SK-N-SH (cell line): ENCODE data around the gene JADE2. TPM values are rescaled to one million over a fixed set of nuclear protein-coding genes. Genes with fewer than 3 reads are reported as not detected.

Experiments used
- CTCF ChIA-PET: fragments of 300-600, 350-600 bp; formaldehyde crosslinking; extraction: SDS; loops from one replicate; lab custom pipeline; 2021; lab: Yijun Ruan, JAX
- POLR2A ChIA-PET: fragments of 350-600 bp; sonication (Branson Sonifier 250); formaldehyde crosslinking; extraction: SDS; loops from one replicate; lab custom pipeline; 2020; ENCODE audit warnings: antibody characterized with exemption, inconsistent platforms; lab: Yijun Ruan, JAX
- DNase-seq: peaks from one replicate; pipeline ENCODE4 v3.0.0; 2012
- H2AFZ ChIP-seq: fragments of 200-600 bp; sonication (generic); 2 replicates; pipeline ENCODE4 v1.8.1; 2016; ENCODE audit warnings: antibody characterized with exemption, mild to moderate bottlenecking, low read depth
- H3F3A ChIP-seq: fragments of 200-600 bp; sonication (generic); replicated peaks from 2 replicates; pipeline ENCODE3; 2016; ENCODE audit warnings: antibody characterized with exemption, mild to moderate bottlenecking; ENCODE audit not compliant: insufficient read depth
- H3K27ac ChIP-seq, 2 experiments: fragments of 200-500 bp in 1 of 2; fragments of 200-600 bp in 1 of 2; sonication (Bioruptor generic) in 1 of 2; sonication (generic), shearing (Covaris generic) in 1 of 2; 2 replicates each; pipeline versions ENCODE4 v1.5.1 to v1.6.1; 2014 to 2016; ENCODE audit warnings: low read depth in 2 of 2, inconsistent platforms in 1 of 2, low read length in 1 of 2, mild to moderate bottlenecking in 1 of 2, mixed read lengths in 1 of 2
- H3K27me3 ChIP-seq: fragments of 200-600 bp; sonication (generic), shearing (Covaris generic); 2 replicates; pipeline ENCODE4 v1.6.1; 2016; ENCODE audit warnings: mixed run types; ENCODE audit not compliant: insufficient read depth
- H3K36me3 ChIP-seq, 2 experiments: fragments of 200-500 bp in 1 of 2; fragments of 200-600 bp in 1 of 2; sonication (Bioruptor generic) in 1 of 2; sonication (generic) in 1 of 2; replicated peaks in 1 of 2; 2 replicates each; pipeline versions ENCODE3 to v1.5.1; 2014 to 2016; ENCODE audit warnings: low read length in 1 of 2, mild to moderate bottlenecking in 1 of 2; ENCODE audit not compliant: insufficient read depth in 2 of 2, control insufficient read depth in 1 of 2
- H3K4me1 ChIP-seq, 2 experiments: fragments of 200-500 bp in 1 of 2; fragments of 200-600 bp in 1 of 2; sonication (Bioruptor generic) in 1 of 2; sonication (generic), shearing (Covaris generic) in 1 of 2; 2 replicates each; pipeline versions ENCODE4 v1.5.1 to v1.6.1; 2014 to 2016; ENCODE audit warnings: low read depth in 1 of 2, low read length in 1 of 2, mixed run types in 1 of 2; ENCODE audit not compliant: insufficient read depth in 2 of 2, control insufficient read depth in 1 of 2
- H3K4me2 ChIP-seq: fragments of 200-600 bp; sonication (generic), shearing (Covaris generic); 2 replicates; pipeline ENCODE4 v1.6.1; 2017; ENCODE audit warnings: mixed run types
- H3K4me3 ChIP-seq, 2 experiments: fragments of 200-500 bp in 1 of 2; fragments of 200-600 bp in 1 of 2; sonication (Bioruptor generic) in 1 of 2; sonication (generic), shearing (Covaris generic) in 1 of 2; 2 replicates each; pipeline versions ENCODE4 v1.5.1 to v1.8.1; 2014 to 2016; ENCODE audit warnings: low read depth in 2 of 2, inconsistent platforms in 1 of 2, low read length in 1 of 2, mild to moderate bottlenecking in 1 of 2, mixed read lengths in 1 of 2, moderate library complexity in 1 of 2
- H3K79me2 ChIP-seq: fragments of 200-600 bp; sonication (generic); 2 replicates; pipeline ENCODE4 v1.8.1; 2017; ENCODE audit warnings: mild to moderate bottlenecking; ENCODE audit not compliant: insufficient read depth
- H3K9ac ChIP-seq: fragments of 200-600 bp; sonication (generic); 2 replicates; pipeline ENCODE4 v1.6.1; 2017; ENCODE audit warnings: mixed run types
- H3K9me2 ChIP-seq: fragments of 200-600 bp; sonication (generic); 2 replicates; pipeline ENCODE4 v1.6.1; 2017; ENCODE audit warnings: mixed run types
- H3K9me3 ChIP-seq: fragments of 200-600 bp; sonication (generic); 2 replicates; pipeline ENCODE4 v1.6.1; 2017; ENCODE audit warnings: mixed run types, mild to moderate bottlenecking, moderate library complexity
- H4K20me1 ChIP-seq: fragments of 200-600 bp; sonication (generic); 2 replicates; pipeline ENCODE4 v1.6.1; 2017; ENCODE audit warnings: mild to moderate bottlenecking, mixed run types; ENCODE audit not compliant: insufficient read depth
- EP300 ChIP-seq, 2 experiments: IDR thresholded peaks; 2 replicates each; pipeline versions ENCODE4 v1.4.0 to v1.6.1; 2012; ENCODE audit warnings: borderline replicate concordance in 1 of 2, low read depth in 1 of 2, low read length in 1 of 2
- EZH2phosphoT487 ChIP-seq: fragments of 200-600 bp; sonication (generic); IDR thresholded peaks from 2 replicates; pipeline ENCODE4 v1.6.1; 2017; ENCODE audit warnings: low read depth, mixed run types, mild to moderate bottlenecking, antibody characterized with exemption, moderate library complexity, borderline replicate concordance
- FOXM1 ChIP-seq: IDR thresholded peaks from 2 replicates; pipeline ENCODE4 v1.4.0; 2012; ENCODE audit warnings: low read depth, mild to moderate bottlenecking
- GATA2 ChIP-seq: sonication (generic); formaldehyde crosslinking; IDR thresholded peaks from 2 replicates; pipeline ENCODE4 v1.5.0; 2020; ENCODE audit warnings: mild to moderate bottlenecking, missing genetic modification reagents
- JUND ChIP-seq: IDR thresholded peaks from 2 replicates; pipeline ENCODE4 v1.4.0; 2012
- MEF2A ChIP-seq: IDR thresholded peaks from 2 replicates; pipeline ENCODE4 v1.4.0; 2012; ENCODE audit warnings: low read depth, borderline replicate concordance
- MXI1 ChIP-seq: IDR thresholded peaks from 2 replicates; pipeline ENCODE4 v1.6.1; 2012; ENCODE audit warnings: mild to moderate bottlenecking, low read depth, low read length, improper control_type of control experiment
- NFIC ChIP-seq: IDR thresholded peaks from 2 replicates; pipeline ENCODE4 v1.4.0; 2012; ENCODE audit warnings: borderline replicate concordance
- POLR2AphosphoS5 ChIP-seq: IDR thresholded peaks from 2 replicates; pipeline ENCODE4 v1.6.1; 2012; ENCODE audit warnings: low read depth, low read length
- RCOR1 ChIP-seq: fragments of 150-350 bp; IDR thresholded peaks from 2 replicates; pipeline ENCODE4 v1.6.1; 2017; ENCODE audit warnings: antibody characterized with exemption, low read length
- RFX5 ChIP-seq: IDR thresholded peaks from 2 replicates; pipeline ENCODE4 v1.6.1; 2012; ENCODE audit warnings: mild to moderate bottlenecking, improper control_type of control experiment, low read length
- RXRA ChIP-seq: IDR thresholded peaks from 2 replicates; pipeline ENCODE4 v1.4.0; 2012; ENCODE audit warnings: low read depth, mild to moderate bottlenecking, borderline replicate concordance
- SMC3 ChIP-seq: IDR thresholded peaks from 2 replicates; pipeline ENCODE4 v1.6.1; 2012; ENCODE audit warnings: low read depth, low read length, improper control_type of control experiment
- TEAD4 ChIP-seq: IDR thresholded peaks from 2 replicates; pipeline ENCODE4 v1.4.0; 2012; ENCODE audit warnings: mild to moderate bottlenecking, borderline replicate concordance; ENCODE audit not compliant: insufficient read depth
- WGBS: methylation state at CpG from one replicate; pipeline ENCODE4 v1.1.6; 2017; ENCODE audit warnings: low lambda C conversion rate; 5-methylcytosine and 5-hydroxymethylcytosine counted together
- polyA plus RNA-seq, 3 experiments: library from polyadenylated mRNA; depleted of rRNA; stranded (reverse); fragments of >200 nt; gene quantifications; 2 replicates each; pipeline ENCODE4 v1.2.3, GENCODE V29; 2012
- TF ChIP-seq, protein P1 (sequence below): IDR thresholded peaks from 2 replicates; pipeline ENCODE4 v1.4.0; 2012; ENCODE audit warnings: low read depth
- TF ChIP-seq, protein P2 (sequence below): fragments of 150-350 bp; IDR thresholded peaks from 2 replicates; pipeline ENCODE4 v1.6.1; 2017; ENCODE audit warnings: antibody characterized with exemption, low read length, low read depth, borderline replicate concordance
- TF ChIP-seq, protein P3 (sequence below): IDR thresholded peaks from 2 replicates; pipeline ENCODE4 v1.4.0; 2012; ENCODE audit warnings: low read depth, borderline replicate concordance
- TF ChIP-seq, protein P4 (sequence below): IDR thresholded peaks from 2 replicates; pipeline ENCODE4; 2012

The JADE2 gene
- polyA plus RNA-seq, 1 of the 3 experiments (the other 2 are of a cell fraction) = 25.7 TPM

DNA sequence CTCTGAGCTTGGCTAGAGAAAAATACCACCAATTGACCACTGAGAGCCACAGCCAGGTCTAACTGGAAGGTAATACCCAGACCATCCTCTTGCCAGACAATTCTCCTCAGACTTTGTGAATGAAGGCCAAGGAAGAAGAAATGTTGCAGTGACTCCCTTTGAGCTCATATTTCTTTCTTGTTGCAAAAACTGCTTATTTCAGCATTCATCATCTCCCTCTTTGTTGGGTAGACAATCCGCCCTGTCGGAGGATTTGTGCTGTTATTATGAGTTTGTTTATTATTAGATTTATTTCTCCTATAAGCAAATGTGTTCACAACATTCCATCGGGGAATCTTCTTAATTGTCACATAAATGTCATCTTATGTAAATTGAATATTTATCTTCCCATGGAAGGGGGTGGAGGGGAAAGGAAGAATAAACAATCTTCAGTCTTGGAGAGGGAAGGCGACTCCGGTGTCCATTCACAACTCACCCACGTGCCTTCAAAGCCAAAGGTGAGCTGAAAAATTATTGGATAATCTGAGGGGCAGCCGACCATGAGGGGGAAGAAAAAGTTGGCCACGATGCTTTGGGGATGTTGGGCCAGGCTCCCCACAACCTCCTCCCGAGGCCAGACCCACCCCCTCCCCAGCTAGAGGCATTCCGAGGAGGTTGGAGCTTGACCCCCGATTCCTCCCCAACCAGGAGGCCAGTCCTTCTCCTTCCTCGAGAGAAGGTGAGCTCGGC, 1.8 kb upstream of the JADE2 start:
- H3K79me2 ChIP-seq = peaks cover 23% of the 10 kb centered on the region
- no peaks in the 10 kb centered on the region for H3K27me3 ChIP-seq
- H3K4me2 ChIP-seq = peak overlapping the region; percentile 99
- no peaks in the 10 kb centered on the region for H3K9me2 ChIP-seq
- peak overlapping the region; percentile 96 for H3K9ac ChIP-seq
- DNase-seq = no peak
- H4K20me1 ChIP-seq = peaks cover 10% of the 10 kb centered on the region
- H3K36me3 ChIP-seq = no peaks in the 10 kb centered on the region
- H3K4me3 ChIP-seq = peak overlapping the region; percentile 90 to 92
- peaks cover 28% of the 10 kb centered on the region for H3F3A ChIP-seq
- H2AFZ ChIP-seq = peak overlapping the region; percentile 92
- 39% methylated on average over 13 of the region's 13 CpGs for WGBS
- H3K27ac ChIP-seq = peak overlapping the region; percentile 91 to 98
- TF ChIP-seq, protein P1, sequence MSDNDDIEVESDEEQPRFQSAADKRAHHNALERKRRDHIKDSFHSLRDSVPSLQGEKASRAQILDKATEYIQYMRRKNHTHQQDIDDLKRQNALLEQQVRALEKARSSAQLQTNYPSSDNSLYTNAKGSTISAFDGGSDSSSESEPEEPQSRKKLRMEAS = no peak
- TF ChIP-seq NFIC = no peak
- TF ChIP-seq, protein P2, sequence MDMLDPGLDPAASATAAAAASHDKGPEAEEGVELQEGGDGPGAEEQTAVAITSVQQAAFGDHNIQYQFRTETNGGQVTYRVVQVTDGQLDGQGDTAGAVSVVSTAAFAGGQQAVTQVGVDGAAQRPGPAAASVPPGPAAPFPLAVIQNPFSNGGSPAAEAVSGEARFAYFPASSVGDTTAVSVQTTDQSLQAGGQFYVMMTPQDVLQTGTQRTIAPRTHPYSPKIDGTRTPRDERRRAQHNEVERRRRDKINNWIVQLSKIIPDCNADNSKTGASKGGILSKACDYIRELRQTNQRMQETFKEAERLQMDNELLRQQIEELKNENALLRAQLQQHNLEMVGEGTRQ = no peak
- TF ChIP-seq EP300 (IDR thresholded peaks at IDR 0.05; ENCODE audit: borderline replicate concordance in 1 of 2, low read depth in 1 of 2, low read length in 1 of 2) = no peak
- no peak for TF ChIP-seq MXI1
- TF ChIP-seq, all 33 proteins: peak for 0
- ChIA-PET POLR2A (interaction anchor here (0.8 to 1.9 kb wide), 3 partner anchors 12 to 112 kb away, joined by 3 to 7 read pairs (median 3); partner anchors contain the start of gene CDKN2AIPNL), CTCF (interaction anchor here (1.1 to 5.3 kb wide), 8 partner anchors 9 to 112 kb away, joined by 3 to 43 read pairs (median 7); partner anchors contain the start of gene CDKN2AIPNL)
- Histone ChIP-seq H3K4me1 (peaks cover 10 to 13% of the 10 kb centered on the region in 2 experiments; a peak in 3 of 4 replicates), H3K9me3 (no peaks in the 10 kb centered on the region)

DNA sequence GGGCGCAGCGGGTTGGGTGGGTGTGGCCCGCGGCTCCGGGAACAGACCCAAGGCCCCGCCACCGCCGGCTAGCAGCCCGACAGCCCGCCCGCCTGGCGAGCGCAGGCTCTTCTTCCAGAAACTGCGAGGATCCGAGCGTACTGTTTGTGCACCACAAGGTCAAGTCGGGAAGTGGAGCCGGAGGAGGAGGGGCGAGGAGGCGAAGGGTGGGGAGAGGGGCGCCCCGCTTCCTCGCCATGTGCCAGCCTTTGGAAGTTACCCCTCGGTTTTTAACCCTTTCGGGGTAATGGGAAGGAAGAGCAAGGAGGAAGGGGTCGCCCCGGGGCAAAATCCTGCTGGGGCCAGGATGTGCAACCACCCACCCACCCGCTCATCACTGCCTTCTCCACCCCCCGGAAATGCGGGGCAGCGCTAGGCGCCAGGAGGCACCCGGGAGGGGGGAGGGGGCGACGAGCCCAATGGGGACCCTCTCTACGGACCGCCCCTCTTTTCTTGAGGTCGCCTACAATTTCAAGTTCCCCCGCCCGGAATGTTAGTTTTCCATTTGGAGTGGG, 1.1 kb upstream of the JADE2 start:
- H3K4me1 ChIP-seq = peaks cover 10 to 20% of the 10 kb centered on the region in 2 experiments; a peak in 3 of 4 replicates
- DNase-seq = peak; percentile 78
- H3K27me3 ChIP-seq = no peaks in the 10 kb centered on the region
- H3K4me3 ChIP-seq = peak overlapping the region; percentile 90 to 92
- H3K9ac ChIP-seq = peak overlapping the region; percentile 96
- peak overlapping the region; percentile 92 for H2AFZ ChIP-seq
- H4K20me1 ChIP-seq = peaks cover 16% of the 10 kb centered on the region
- peak overlapping the region; percentile 99 for H3K4me2 ChIP-seq
- CTCF ChIA-PET = interaction anchor here (1.0 to 5.5 kb wide), 9 partner anchors 12 to 235 kb away, joined by 3 to 53 read pairs (median 9); partner anchors contain the start of gene CDKN2AIPNL
- no peaks in the 10 kb centered on the region for H3K9me3 ChIP-seq
- H3K36me3 ChIP-seq = no peaks in the 10 kb centered on the region
- H3K27ac ChIP-seq = peak overlapping the region; percentile 91 to 98
- 0% methylated on average over 30 of the region's 40 CpGs for WGBS
- peaks cover 28% of the 10 kb centered on the region for H3F3A ChIP-seq
- H3K79me2 ChIP-seq = peaks cover 29% of the 10 kb centered on the region
- no peaks in the 10 kb centered on the region for H3K9me2 ChIP-seq
- POLR2A ChIA-PET = interaction anchor here (0.6 to 2.1 kb wide), 7 partner anchors 12 to 113 kb away, joined by 3 to 7 read pairs (median 4); partner anchors contain the start of gene CDKN2AIPNL
- 0 out of 2 replicates have a peak, but pooled peaks have one; percentile 14 for TF ChIP-seq TEAD4
- TF ChIP-seq RCOR1 = no peak; the same call in 1 of the 2 replicates
- TF ChIP-seq EZH2phosphoT487 = no peak
- TF ChIP-seq, protein P3, sequence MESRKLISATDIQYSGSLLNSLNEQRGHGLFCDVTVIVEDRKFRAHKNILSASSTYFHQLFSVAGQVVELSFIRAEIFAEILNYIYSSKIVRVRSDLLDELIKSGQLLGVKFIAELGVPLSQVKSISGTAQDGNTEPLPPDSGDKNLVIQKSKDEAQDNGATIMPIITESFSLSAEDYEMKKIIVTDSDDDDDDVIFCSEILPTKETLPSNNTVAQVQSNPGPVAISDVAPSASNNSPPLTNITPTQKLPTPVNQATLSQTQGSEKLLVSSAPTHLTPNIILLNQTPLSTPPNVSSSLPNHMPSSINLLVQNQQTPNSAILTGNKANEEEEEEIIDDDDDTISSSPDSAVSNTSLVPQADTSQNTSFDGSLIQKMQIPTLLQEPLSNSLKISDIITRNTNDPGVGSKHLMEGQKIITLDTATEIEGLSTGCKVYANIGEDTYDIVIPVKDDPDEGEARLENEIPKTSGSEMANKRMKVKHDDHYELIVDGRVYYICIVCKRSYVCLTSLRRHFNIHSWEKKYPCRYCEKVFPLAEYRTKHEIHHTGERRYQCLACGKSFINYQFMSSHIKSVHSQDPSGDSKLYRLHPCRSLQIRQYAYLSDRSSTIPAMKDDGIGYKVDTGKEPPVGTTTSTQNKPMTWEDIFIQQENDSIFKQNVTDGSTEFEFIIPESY = 0 out of 2 replicates have a peak, but pooled peaks have one; percentile 4
- peak; percentile 14; the same call in 1 of the 2 replicates for TF ChIP-seq SMC3
- TF ChIP-seq RXRA = no peak
- peak; percentile 34; the same call in 1 of the 2 replicates for TF ChIP-seq MXI1
- no peak for TF ChIP-seq RFX5
- TF ChIP-seq, protein P4, sequence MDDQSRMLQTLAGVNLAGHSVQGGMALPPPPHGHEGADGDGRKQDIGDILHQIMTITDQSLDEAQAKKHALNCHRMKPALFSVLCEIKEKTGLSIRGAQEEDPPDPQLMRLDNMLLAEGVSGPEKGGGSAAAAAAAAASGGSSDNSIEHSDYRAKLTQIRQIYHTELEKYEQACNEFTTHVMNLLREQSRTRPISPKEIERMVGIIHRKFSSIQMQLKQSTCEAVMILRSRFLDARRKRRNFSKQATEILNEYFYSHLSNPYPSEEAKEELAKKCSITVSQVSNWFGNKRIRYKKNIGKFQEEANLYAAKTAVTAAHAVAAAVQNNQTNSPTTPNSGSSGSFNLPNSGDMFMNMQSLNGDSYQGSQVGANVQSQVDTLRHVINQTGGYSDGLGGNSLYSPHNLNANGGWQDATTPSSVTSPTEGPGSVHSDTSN = no peak
- TF ChIP-seq GATA2 = no peak
- no peak for TF ChIP-seq JUND
- peak; percentile 73 for TF ChIP-seq POLR2AphosphoS5
- TF ChIP-seq, protein P2 = no peak
- no peak for TF ChIP-seq FOXM1
- TF ChIP-seq NFIC = no peak; the same call in 1 of the 2 replicates
- TF ChIP-seq MEF2A = no peak
